ENCODE data around the gene ARMS2. TPM values are rescaled to one million over a fixed set of nuclear protein-coding genes. Genes with fewer than 3 reads are reported as not detected.
A peak's percentile ranks its signal among the peaks of the same experiment; 100 is the strongest.

ARMS2 gene
- polyA plus RNA-seq, 2 donors: not detected

GRCh38 chr10:122448600-122448999, 5.9 kb upstream of the ARMS2 start:
- Histone ChIP-seq H3K4me3 (ENCODE audit: low read depth in 1 of 2, low read length in 2 of 2) (no peak overlapping the region), H3K27me3 (ENCODE audit: control insufficient read depth in 1 of 2, insufficient read depth in 2 of 2, low read length in 2 of 2) (no peaks in the 10 kb centered on the region), H3K4me1 (ENCODE audit: control insufficient read depth in 2 of 2, insufficient read depth in 2 of 2, low read length in 1 of 2) (no peaks in the 10 kb centered on the region), H3K36me3 (ENCODE audit: control insufficient read depth in 2 of 2, insufficient read depth in 2 of 2, low read length in 1 of 2) (no peaks in the 10 kb centered on the region), H3K9me3 (ENCODE audit: control insufficient read depth in 2 of 2, insufficient read depth in 1 of 2, low read depth in 1 of 2, low read length in 1 of 2) (no peaks in the 10 kb centered on the region), H3K27ac (ENCODE audit: low read depth in 2 of 2, low read length in 1 of 2) (no peak overlapping the region)
- WGBS, 2 donors: 82 to 85% methylated on average over 3 of the region's 3 CpGs

- no peaks in the 10 kb centered on the region for H3K36me3 ChIP-seq (ENCODE audit: control insufficient read depth in 2 of 2, insufficient read depth in 2 of 2, low read length in 1 of 2)
- no peaks in the 10 kb centered on the region for H3K4me1 ChIP-seq (ENCODE audit: control insufficient read depth in 2 of 2, insufficient read depth in 2 of 2, low read length in 1 of 2)
- H3K27ac ChIP-seq (ENCODE audit: low read depth in 2 of 2, low read length in 1 of 2): no peak overlapping the region
- no peaks in the 10 kb centered on the region for H3K9me3 ChIP-seq (ENCODE audit: control insufficient read depth in 2 of 2, insufficient read depth in 1 of 2, low read depth in 1 of 2, low read length in 1 of 2)
- no peaks in the 10 kb centered on the region for H3K27me3 ChIP-seq (ENCODE audit: control insufficient read depth in 1 of 2, insufficient read depth in 2 of 2, low read length in 2 of 2)
- WGBS, 2 donors: 82 to 96% methylated on average over 4 of the region's 4 CpGs
- no peak overlapping the region for H3K4me3 ChIP-seq (ENCODE audit: low read depth in 1 of 2, low read length in 2 of 2)
Observed at GRCh38 chr10:122449153-122449552, 5.3 kb upstream of the ARMS2 start.

- Histone ChIP-seq H3K4me3 (ENCODE audit: low read depth in 1 of 2, low read length in 2 of 2) (no peak overlapping the region), H3K27me3 (ENCODE audit: control insufficient read depth in 1 of 2, insufficient read depth in 2 of 2, low read length in 2 of 2) (no peaks in the 10 kb centered on the region), H3K36me3 (ENCODE audit: control insufficient read depth in 2 of 2, insufficient read depth in 2 of 2, low read length in 1 of 2) (no peaks in the 10 kb centered on the region), H3K4me1 (ENCODE audit: control insufficient read depth in 2 of 2, insufficient read depth in 2 of 2, low read length in 1 of 2) (no peaks in the 10 kb centered on the region), H3K9me3 (ENCODE audit: control insufficient read depth in 2 of 2, insufficient read depth in 1 of 2, low read depth in 1 of 2, low read length in 1 of 2) (no peaks in the 10 kb centered on the region), H3K27ac (ENCODE audit: low read depth in 2 of 2, low read length in 1 of 2) (no peak overlapping the region)
- 72 to 73% methylated on average over 14 of the region's 14 CpGs for WGBS, 2 donors
Observed at GRCh38 chr10:122450353-122450990, 4.0 kb upstream of the ARMS2 start.

GRCh38 chr10:122454071-122454470, 382 bp upstream of the ARMS2 start:
- no peak overlapping the region for H3K4me3 ChIP-seq (ENCODE audit: low read depth in 1 of 2, low read length in 2 of 2)
- H3K27me3 ChIP-seq (ENCODE audit: control insufficient read depth in 1 of 2, insufficient read depth in 2 of 2, low read length in 2 of 2): no peaks in the 10 kb centered on the region
- H3K4me1 ChIP-seq (ENCODE audit: control insufficient read depth in 2 of 2, insufficient read depth in 2 of 2, low read length in 1 of 2): peaks cover 0 to 2% of the 10 kb centered on the region in 2 donors
- 92% methylated on average over 3 of the region's 3 CpGs for WGBS, 2 donors
- no peaks in the 10 kb centered on the region for H3K9me3 ChIP-seq (ENCODE audit: control insufficient read depth in 2 of 2, insufficient read depth in 1 of 2, low read depth in 1 of 2, low read length in 1 of 2)
- H3K27ac ChIP-seq (ENCODE audit: low read depth in 2 of 2, low read length in 1 of 2): no peak overlapping the region
- no peaks in the 10 kb centered on the region for H3K36me3 ChIP-seq (ENCODE audit: control insufficient read depth in 2 of 2, insufficient read depth in 2 of 2, low read length in 1 of 2)

GRCh38 chr10:122455376-122456079, 1.1 kb downstream of the ARMS2 start:
- peaks cover 0 to 2% of the 10 kb centered on the region in 2 donors for H3K4me1 ChIP-seq (ENCODE audit: control insufficient read depth in 2 of 2, insufficient read depth in 2 of 2, low read length in 1 of 2)
- no peak overlapping the region for H3K4me3 ChIP-seq (ENCODE audit: low read depth in 1 of 2, low read length in 2 of 2)
- no peaks in the 10 kb centered on the region for H3K27me3 ChIP-seq (ENCODE audit: control insufficient read depth in 1 of 2, insufficient read depth in 2 of 2, low read length in 2 of 2)
- 86 to 90% methylated on average over 11 of the region's 11 CpGs for WGBS, 2 donors
- no peaks in the 10 kb centered on the region for H3K36me3 ChIP-seq (ENCODE audit: control insufficient read depth in 2 of 2, insufficient read depth in 2 of 2, low read length in 1 of 2)
- no peaks in the 10 kb centered on the region for H3K9me3 ChIP-seq (ENCODE audit: control insufficient read depth in 2 of 2, insufficient read depth in 1 of 2, low read depth in 1 of 2, low read length in 1 of 2)
- H3K27ac ChIP-seq (ENCODE audit: low read depth in 2 of 2, low read length in 1 of 2): no peak overlapping the region

- no peaks in the 10 kb centered on the region for H3K9me3 ChIP-seq (ENCODE audit: control insufficient read depth in 2 of 2, insufficient read depth in 1 of 2, low read depth in 1 of 2, low read length in 1 of 2)
- no peak overlapping the region for H3K4me3 ChIP-seq (ENCODE audit: low read depth in 1 of 2, low read length in 2 of 2)
- H3K27ac ChIP-seq (ENCODE audit: low read depth in 2 of 2, low read length in 1 of 2): no peak overlapping the region
- H3K4me1 ChIP-seq (ENCODE audit: control insufficient read depth in 2 of 2, insufficient read depth in 2 of 2, low read length in 1 of 2): peaks cover 3 to 7% of the 10 kb centered on the region in 2 donors
- WGBS, 2 donors: 50 to 51% methylated on average over 5 of the region's 5 CpGs
- no peaks in the 10 kb centered on the region for H3K36me3 ChIP-seq (ENCODE audit: control insufficient read depth in 2 of 2, insufficient read depth in 2 of 2, low read length in 1 of 2)
- H3K27me3 ChIP-seq (ENCODE audit: control insufficient read depth in 1 of 2, insufficient read depth in 2 of 2, low read length in 2 of 2): no peaks in the 10 kb centered on the region
Observed at GRCh38 chr10:122457934-122458333, 3.5 kb downstream of the ARMS2 start.

- Histone ChIP-seq H3K9me3 (ENCODE audit: control insufficient read depth in 2 of 2, insufficient read depth in 1 of 2, low read depth in 1 of 2, low read length in 1 of 2) (no peaks in the 10 kb centered on the region), H3K4me3 (ENCODE audit: low read depth in 1 of 2, low read length in 2 of 2) (no peak overlapping the region), H3K27ac (ENCODE audit: low read depth in 2 of 2, low read length in 1 of 2) (no peak overlapping the region), H3K4me1 (ENCODE audit: control insufficient read depth in 2 of 2, insufficient read depth in 2 of 2, low read length in 1 of 2) (peaks cover 4 to 7% of the 10 kb centered on the region in 2 donors), H3K27me3 (ENCODE audit: control insufficient read depth in 1 of 2, insufficient read depth in 2 of 2, low read length in 2 of 2) (no peaks in the 10 kb centered on the region), H3K36me3 (ENCODE audit: control insufficient read depth in 2 of 2, insufficient read depth in 2 of 2, low read length in 1 of 2) (no peaks in the 10 kb centered on the region)
- 84 to 87% methylated on average over 6 of the region's 6 CpGs for WGBS, 2 donors
Observed at GRCh38 chr10:122458693-122459092, 4.2 kb downstream of the ARMS2 start.

GRCh38 chr10:122459561-122460273, 5.3 kb downstream of the ARMS2 start:
- no peaks in the 10 kb centered on the region for H3K27me3 ChIP-seq (ENCODE audit: control insufficient read depth in 1 of 2, insufficient read depth in 2 of 2, low read length in 2 of 2)
- peaks cover 4 to 7% of the 10 kb centered on the region in 2 donors for H3K4me1 ChIP-seq (ENCODE audit: control insufficient read depth in 2 of 2, insufficient read depth in 2 of 2, low read length in 1 of 2)
- H3K9me3 ChIP-seq (ENCODE audit: control insufficient read depth in 2 of 2, insufficient read depth in 1 of 2, low read depth in 1 of 2, low read length in 1 of 2): no peaks in the 10 kb centered on the region
- no peak overlapping the region for H3K4me3 ChIP-seq (ENCODE audit: low read depth in 1 of 2, low read length in 2 of 2)
- WGBS, 2 donors: 76 to 81% methylated on average over 12 to 14 of the region's 14 CpGs
- no peak overlapping the region for H3K27ac ChIP-seq (ENCODE audit: low read depth in 2 of 2, low read length in 1 of 2)
- H3K36me3 ChIP-seq (ENCODE audit: control insufficient read depth in 2 of 2, insufficient read depth in 2 of 2, low read length in 1 of 2): no peaks in the 10 kb centered on the region

GRCh38 chr10:122460891-122461293, 6.4 kb downstream of the ARMS2 start:
- no peaks in the 10 kb centered on the region for H3K27me3 ChIP-seq (ENCODE audit: control insufficient read depth in 1 of 2, insufficient read depth in 2 of 2, low read length in 2 of 2)
- 0 to 3% methylated on average over 40 of the region's 40 CpGs for WGBS, 2 donors
- peaks cover 4 to 7% of the 10 kb centered on the region in 2 donors for H3K4me1 ChIP-seq (ENCODE audit: control insufficient read depth in 2 of 2, insufficient read depth in 2 of 2, low read length in 1 of 2)
- peak overlapping the region; percentile 49 to 73 for H3K27ac ChIP-seq (ENCODE audit: low read depth in 2 of 2, low read length in 1 of 2)
- no peaks in the 10 kb centered on the region for H3K36me3 ChIP-seq (ENCODE audit: control insufficient read depth in 2 of 2, insufficient read depth in 2 of 2, low read length in 1 of 2)
- H3K4me3 ChIP-seq (ENCODE audit: low read depth in 1 of 2, low read length in 2 of 2): peak overlapping the region; percentile 61 to 64
- H3K9me3 ChIP-seq (ENCODE audit: control insufficient read depth in 2 of 2, insufficient read depth in 1 of 2, low read depth in 1 of 2, low read length in 1 of 2): no peaks in the 10 kb centered on the region

Measured in esophagus (tissue), 2 donors.